Measurements from ENCODE around the gene RXFP2.

RXFP2 gene

GRCh38 chr13:31739226-31739625, at the start of gene RXFP2:
Gene RXFP2 (plus strand): TSS chr13:31739526. CDS start chr13:31739613, 87 bp downstream.
- no peak for DNase-seq (ENCODE audit: low read depth in 2 of 3, low spot score in 1 of 3)

- DNase-seq (ENCODE audit: low read depth in 2 of 3, low spot score in 1 of 3): no peak
Measured at GRCh38 chr13:31697290-31697689, 42.0 kb upstream of the RXFP2 start.

- DNase-seq (ENCODE audit: low read depth in 2 of 3, low spot score in 1 of 3): no peak
Measured at GRCh38 chr13:31699650-31700049, 39.7 kb upstream of the RXFP2 start.

- no peak for DNase-seq (ENCODE audit: low read depth in 2 of 3, low spot score in 1 of 3)
Measured at GRCh38 chr13:31703780-31704179, 35.5 kb upstream of the RXFP2 start.

GRCh38 chr13:31706105-31706504, 33.2 kb upstream of the RXFP2 start:
- no peak for DNase-seq (ENCODE audit: low read depth in 2 of 3, low spot score in 1 of 3)

GRCh38 chr13:31717583-31717982, 21.7 kb upstream of the RXFP2 start:
- no peak for DNase-seq (ENCODE audit: low read depth in 2 of 3, low spot score in 1 of 3)

- no peak for DNase-seq (ENCODE audit: low read depth in 2 of 3, low spot score in 1 of 3)
Measured at GRCh38 chr13:31719214-31719613, 20.1 kb upstream of the RXFP2 start.

- no peak for DNase-seq (ENCODE audit: low read depth in 2 of 3, low spot score in 1 of 3)
Measured at GRCh38 chr13:31722673-31723072, 16.7 kb upstream of the RXFP2 start.

- DNase-seq (ENCODE audit: low read depth in 2 of 3, low spot score in 1 of 3): no peak
Measured at GRCh38 chr13:31725841-31726240, 13.5 kb upstream of the RXFP2 start.

- no peak for DNase-seq (ENCODE audit: low read depth in 2 of 3, low spot score in 1 of 3)
Measured at GRCh38 chr13:31731921-31732320, 7.4 kb upstream of the RXFP2 start.

- DNase-seq (ENCODE audit: low read depth in 2 of 3, low spot score in 1 of 3): no peak
Measured at GRCh38 chr13:31733066-31733465, 6.3 kb upstream of the RXFP2 start.

- no peak for DNase-seq (ENCODE audit: low read depth in 2 of 3, low spot score in 1 of 3)
Measured at GRCh38 chr13:31733647-31734046, 5.7 kb upstream of the RXFP2 start.

- peak; percentile 31 to 71 (median 42) for DNase-seq (ENCODE audit: low read depth in 2 of 3, low spot score in 1 of 3)
Measured at GRCh38 chr13:31742097-31742734, 2.9 kb downstream of the RXFP2 start.

GRCh38 chr13:31747291-31747690, 8.0 kb downstream of the RXFP2 start:
- DNase-seq (ENCODE audit: low read depth in 2 of 3, low spot score in 1 of 3): no peak

GRCh38 chr13:31747966-31748365, 8.6 kb downstream of the RXFP2 start:
- no peak for DNase-seq (ENCODE audit: low read depth in 2 of 3, low spot score in 1 of 3)

GRCh38 chr13:31749929-31750328, 10.6 kb downstream of the RXFP2 start:
- no peak for DNase-seq (ENCODE audit: low read depth in 2 of 3, low spot score in 1 of 3)

GRCh38 chr13:31755211-31755610, 15.9 kb downstream of the RXFP2 start:
- no peak for DNase-seq (ENCODE audit: low read depth in 2 of 3, low spot score in 1 of 3)

- DNase-seq (ENCODE audit: low read depth in 2 of 3, low spot score in 1 of 3): no peak
Measured at GRCh38 chr13:31755803-31756212, 16.5 kb downstream of the RXFP2 start.

GRCh38 chr13:31756346-31756745, 17.0 kb downstream of the RXFP2 start:
- no peak for DNase-seq (ENCODE audit: low read depth in 2 of 3, low spot score in 1 of 3)

- no peak for DNase-seq (ENCODE audit: low read depth in 2 of 3, low spot score in 1 of 3)
Measured at GRCh38 chr13:31761951-31762350, 22.6 kb downstream of the RXFP2 start.

GRCh38 chr13:31764556-31764955, 25.2 kb downstream of the RXFP2 start:
- no peak for DNase-seq (ENCODE audit: low read depth in 2 of 3, low spot score in 1 of 3)

GRCh38 chr13:31765138-31765785, 25.9 kb downstream of the RXFP2 start:
- no peak for DNase-seq (ENCODE audit: low read depth in 2 of 3, low spot score in 1 of 3)
